GM12801 (cell line): Measurements from ENCODE around the gene PRKN.

Source experiments
- TF ChIP-seq, protein P1 (sequence below): IDR thresholded peaks from one replicate; pipeline ENCODE4 v1.5.1; 2011; ENCODE audit warnings: control low read depth; ENCODE audit not compliant: insufficient read length; ENCODE audit errors: extremely low read depth

Gene PRKN

DNA sequence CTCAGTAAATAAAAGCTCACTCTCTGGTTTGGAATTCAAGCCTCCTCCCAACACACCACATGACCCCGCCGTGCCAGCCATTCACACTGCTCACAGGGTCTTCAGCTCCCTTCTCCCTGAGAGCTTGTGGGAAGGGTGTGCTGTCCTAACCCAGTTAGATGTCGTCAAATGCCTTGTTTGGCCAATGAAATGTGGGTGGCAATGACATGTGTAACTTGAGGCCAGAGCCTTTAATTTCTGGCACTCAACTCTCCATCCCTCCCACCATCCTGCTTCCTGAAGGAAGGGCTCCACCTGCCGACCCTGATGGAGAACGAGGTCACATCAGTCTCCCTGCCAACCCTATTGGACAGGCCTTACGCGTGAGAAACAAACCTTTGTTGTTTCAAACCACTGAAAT, 1229.2 kb downstream of the PRKN start:
- TF ChIP-seq, protein P1, sequence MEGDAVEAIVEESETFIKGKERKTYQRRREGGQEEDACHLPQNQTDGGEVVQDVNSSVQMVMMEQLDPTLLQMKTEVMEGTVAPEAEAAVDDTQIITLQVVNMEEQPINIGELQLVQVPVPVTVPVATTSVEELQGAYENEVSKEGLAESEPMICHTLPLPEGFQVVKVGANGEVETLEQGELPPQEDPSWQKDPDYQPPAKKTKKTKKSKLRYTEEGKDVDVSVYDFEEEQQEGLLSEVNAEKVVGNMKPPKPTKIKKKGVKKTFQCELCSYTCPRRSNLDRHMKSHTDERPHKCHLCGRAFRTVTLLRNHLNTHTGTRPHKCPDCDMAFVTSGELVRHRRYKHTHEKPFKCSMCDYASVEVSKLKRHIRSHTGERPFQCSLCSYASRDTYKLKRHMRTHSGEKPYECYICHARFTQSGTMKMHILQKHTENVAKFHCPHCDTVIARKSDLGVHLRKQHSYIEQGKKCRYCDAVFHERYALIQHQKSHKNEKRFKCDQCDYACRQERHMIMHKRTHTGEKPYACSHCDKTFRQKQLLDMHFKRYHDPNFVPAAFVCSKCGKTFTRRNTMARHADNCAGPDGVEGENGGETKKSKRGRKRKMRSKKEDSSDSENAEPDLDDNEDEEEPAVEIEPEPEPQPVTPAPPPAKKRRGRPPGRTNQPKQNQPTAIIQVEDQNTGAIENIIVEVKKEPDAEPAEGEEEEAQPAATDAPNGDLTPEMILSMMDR = no peak

- TF ChIP-seq, protein P1 = no peak
Observed at GRCh38 chr6:161496941-161497340, 1230.6 kb downstream of the PRKN start.

- TF ChIP-seq, protein P1 = no peak
Observed at GRCh38 chr6:161494566-161494965, 1233.0 kb downstream of the PRKN start.

DNA sequence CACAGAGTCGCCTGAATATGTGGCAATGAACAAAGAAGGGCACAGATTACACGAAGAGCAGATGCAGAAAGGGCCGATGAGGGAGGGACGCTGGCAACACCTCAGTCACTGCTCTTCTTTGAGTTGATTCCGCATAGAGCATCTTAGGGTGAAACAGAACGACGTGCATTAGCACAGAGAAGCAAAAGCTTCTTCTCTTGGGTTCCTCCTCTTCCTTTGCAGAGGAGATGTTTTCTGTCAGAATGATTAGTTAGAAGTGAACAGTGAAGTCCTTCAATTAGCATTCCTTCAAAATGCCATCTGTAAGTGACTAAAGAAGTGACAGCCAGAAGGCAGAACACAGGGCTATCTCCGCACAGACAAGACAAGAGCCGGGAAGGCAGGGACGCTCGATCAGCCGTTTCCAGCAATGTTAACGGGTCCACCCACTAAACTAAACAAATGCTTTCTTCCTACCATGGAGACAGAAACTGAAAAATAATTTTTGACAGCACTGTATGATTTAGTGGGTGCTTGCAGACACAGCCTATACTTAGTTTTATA, 1233.9 kb downstream of the PRKN start:
- TF ChIP-seq, protein P1 = no peak

GRCh38 chr6:161489626-161490306, 1237.8 kb downstream of the PRKN start:
- TF ChIP-seq, protein P1 = no peak

DNA sequence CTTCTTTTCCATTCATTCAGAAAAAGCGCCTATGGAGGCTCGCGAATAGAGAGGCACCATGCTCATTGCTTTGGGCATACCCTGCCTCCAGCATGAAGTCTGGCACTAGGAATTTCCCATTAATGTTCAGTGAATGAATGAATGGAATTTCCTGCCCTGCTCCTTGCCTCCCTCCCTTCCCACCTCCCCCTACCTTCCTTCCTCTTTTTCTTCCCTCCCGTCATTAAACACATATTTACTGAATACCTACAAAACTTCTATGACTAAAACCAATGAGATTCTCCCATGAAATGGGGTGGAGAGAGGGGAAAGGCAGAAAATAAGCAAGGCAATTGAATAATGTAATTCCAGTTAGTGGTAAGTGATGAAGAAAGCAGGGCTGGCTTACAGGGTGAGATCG, 1239.9 kb downstream of the PRKN start:
- TF ChIP-seq, protein P1 = no peak

DNA sequence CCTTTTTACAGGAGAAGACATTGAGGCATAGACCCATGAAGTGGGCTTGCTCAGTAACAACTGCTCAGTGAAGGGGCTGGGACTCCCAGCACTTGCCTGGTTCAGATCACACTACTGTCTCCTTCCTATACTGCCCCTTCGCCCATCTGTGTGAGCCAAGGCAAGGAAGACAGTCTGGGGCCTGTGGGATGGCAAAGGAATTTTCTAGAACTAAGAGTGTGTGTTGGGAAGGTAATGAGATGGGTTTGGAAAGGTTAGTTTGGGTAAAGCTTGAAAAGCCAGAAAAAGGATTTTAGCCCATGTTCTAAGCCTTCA, 1240.4 kb downstream of the PRKN start:
- TF ChIP-seq, protein P1 = no peak
